Left lung (tissue), 10 donors: ENCODE data around the gene TEX38. TPM values are rescaled to one million over a fixed set of nuclear protein-coding genes. Genes with fewer than 3 reads are reported as not detected.

Experiments used
- ATAC-seq: fragments of 200-7000 bp; cut with Tn5 transposase; one replicate; pipeline ENCODE4 v1.9.1; 2020; ENCODE audit warnings: moderate library complexity
- DNase-seq, 4 donors: peaks; one replicate each; pipeline ENCODE4 v3.0.0-alpha.2; 2013 to 2020
- H3K27ac ChIP-seq, 2 donors: fragments of 200-600 bp; sonication (generic) in 1 of 2; one replicate each; pipeline versions ENCODE4 v1.5.0 to v1.8.0; 2020 to 2021
- H3K27me3 ChIP-seq, 2 donors: fragments of 200-600 bp; sonication (generic) in 1 of 2; one replicate each; pipeline versions ENCODE4 v1.5.0 to v1.8.0; 2020 to 2021
- H3K36me3 ChIP-seq, 2 donors: fragments of 200-600 bp; sonication (generic) in 1 of 2; one replicate each; pipeline versions ENCODE4 v1.5.0 to v1.8.0; 2020 to 2021
- H3K4me1 ChIP-seq, 2 donors: fragments of 200-600 bp; one replicate each; pipeline ENCODE4 v1.8.0; 2021
- H3K4me3 ChIP-seq, 2 donors: fragments of 200-600 bp; sonication (generic) in 1 of 2; one replicate each; pipeline versions ENCODE4 v1.5.0 to v1.8.0; 2020 to 2021; ENCODE audit warnings: mild to moderate bottlenecking in 1 of 2
- H3K9me3 ChIP-seq, 2 donors: fragments of 200-600 bp; sonication (generic) in 1 of 2; one replicate each; pipeline versions ENCODE4 v1.5.0 to v1.8.0; 2020 to 2021
- intact Hi-C, 2 donors: fragments of 100-400 bp; cut with DNase I; formaldehyde crosslinking; loops; one replicate each; pipeline versions ENCODE4 v1.11.2 to v1.14.2; 2022
- polyA plus RNA-seq, 6 donors: library from polyadenylated mRNA; unstranded; fragments of 120-200 nt; gene quantifications; one replicate each; pipeline ENCODE4 v1.2.1, GENCODE V29; 2013; ENCODE audit not compliant: insufficient read length in 6 of 6
- total RNA-seq, 2 donors: library from RNA; stranded (reverse); fragmentation: NEBNext Ultra II Directional; extraction: Animal tissue kit (Norgen Biotek cat#: 25700); gene quantifications; one replicate each; pipeline ENCODE4 v1.2.1, GENCODE V29; 2021
- TF ChIP-seq, protein P1 (sequence below), 2 donors: fragments of 200-600 bp; sonication (generic) in 1 of 2; IDR thresholded peaks; one replicate each; pipeline versions ENCODE4 v1.5.0 to v1.8.0; 2021; ENCODE audit warnings: antibody characterized with exemption in 2 of 2
- donor health status: DM: no; HTN: yes; CAD: no.
- donor health status: DM: no; HTN: no; CAD: no.

TEX38 gene
- total and polyA plus RNA-seq, 8 donors, result 0.31 to 0.64 (median 0.49) TPM; not detected in 2

DNA sequence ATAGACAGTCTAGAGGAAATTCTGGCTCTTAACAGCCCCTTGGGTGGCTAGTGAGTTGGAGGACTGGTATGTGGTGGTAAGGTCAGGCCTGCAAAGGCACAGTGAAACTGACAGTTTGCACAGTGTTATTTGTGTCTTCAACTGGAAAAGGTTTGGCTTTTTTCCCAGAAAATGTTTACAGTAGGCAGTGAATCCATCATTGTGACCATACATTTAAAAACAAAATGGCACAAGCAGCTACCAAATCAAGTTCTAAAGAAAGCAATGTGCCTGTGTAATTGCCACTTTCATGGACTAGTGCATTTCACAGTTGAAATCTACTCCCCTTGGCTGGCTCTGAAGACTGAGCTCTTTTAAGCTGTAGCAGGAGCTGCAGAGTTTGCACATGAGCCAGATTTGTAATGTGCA is 28.3 kb upstream of the TEX38 start:
- TF ChIP-seq, protein P1, sequence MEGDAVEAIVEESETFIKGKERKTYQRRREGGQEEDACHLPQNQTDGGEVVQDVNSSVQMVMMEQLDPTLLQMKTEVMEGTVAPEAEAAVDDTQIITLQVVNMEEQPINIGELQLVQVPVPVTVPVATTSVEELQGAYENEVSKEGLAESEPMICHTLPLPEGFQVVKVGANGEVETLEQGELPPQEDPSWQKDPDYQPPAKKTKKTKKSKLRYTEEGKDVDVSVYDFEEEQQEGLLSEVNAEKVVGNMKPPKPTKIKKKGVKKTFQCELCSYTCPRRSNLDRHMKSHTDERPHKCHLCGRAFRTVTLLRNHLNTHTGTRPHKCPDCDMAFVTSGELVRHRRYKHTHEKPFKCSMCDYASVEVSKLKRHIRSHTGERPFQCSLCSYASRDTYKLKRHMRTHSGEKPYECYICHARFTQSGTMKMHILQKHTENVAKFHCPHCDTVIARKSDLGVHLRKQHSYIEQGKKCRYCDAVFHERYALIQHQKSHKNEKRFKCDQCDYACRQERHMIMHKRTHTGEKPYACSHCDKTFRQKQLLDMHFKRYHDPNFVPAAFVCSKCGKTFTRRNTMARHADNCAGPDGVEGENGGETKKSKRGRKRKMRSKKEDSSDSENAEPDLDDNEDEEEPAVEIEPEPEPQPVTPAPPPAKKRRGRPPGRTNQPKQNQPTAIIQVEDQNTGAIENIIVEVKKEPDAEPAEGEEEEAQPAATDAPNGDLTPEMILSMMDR (IDR thresholded peaks at IDR 0.05), result no peak
- intact Hi-C loops, result no loop called here
- Histone ChIP-seq H3K27ac (no peak overlapping the region), H3K27me3 (no peaks in the 10 kb centered on the region), H3K36me3 (peaks cover 0 to 28% of the 10 kb centered on the region in 2 donors), H3K9me3 (no peaks in the 10 kb centered on the region), H3K4me1 (no peaks in the 10 kb centered on the region), H3K4me3 (no peak overlapping the region)
- DNase-seq, result peak in 2 of 4 donors; percentile 24 to 33
- no peak for ATAC-seq

DNA sequence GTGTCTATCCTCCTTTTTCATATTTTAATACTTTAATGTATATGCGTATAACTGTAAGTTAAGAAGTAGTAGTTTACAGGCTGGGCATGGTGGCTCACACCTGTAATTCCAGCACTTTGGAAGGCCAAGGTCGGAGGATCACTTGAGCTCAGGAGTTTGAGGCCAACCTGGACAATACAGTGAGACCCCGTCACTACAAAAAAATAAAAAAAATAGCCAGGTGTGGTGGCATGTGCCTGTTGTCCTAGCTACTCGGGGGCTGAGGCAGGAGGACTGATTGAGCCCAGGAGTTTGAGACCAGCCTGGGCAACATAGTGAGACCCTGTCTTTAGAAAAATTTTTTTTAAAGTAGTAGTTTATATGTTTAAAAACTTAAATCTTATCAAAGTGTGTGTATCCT is 25.8 kb upstream of the TEX38 start:
- Histone ChIP-seq H3K27me3 (no peaks in the 10 kb centered on the region), H3K27ac (no peak overlapping the region), H3K9me3 (peaks cover 0 to 2% of the 10 kb centered on the region in 2 donors), H3K4me3 (no peak overlapping the region), H3K4me1 (no peaks in the 10 kb centered on the region), H3K36me3 (peaks cover 0 to 52% of the 10 kb centered on the region in 2 donors)
- intact Hi-C loops, result no loop called here
- DNase-seq (no peak), ATAC-seq (no peak)
- TF ChIP-seq, protein P1 (IDR thresholded peaks at IDR 0.05), result no peak

DNA sequence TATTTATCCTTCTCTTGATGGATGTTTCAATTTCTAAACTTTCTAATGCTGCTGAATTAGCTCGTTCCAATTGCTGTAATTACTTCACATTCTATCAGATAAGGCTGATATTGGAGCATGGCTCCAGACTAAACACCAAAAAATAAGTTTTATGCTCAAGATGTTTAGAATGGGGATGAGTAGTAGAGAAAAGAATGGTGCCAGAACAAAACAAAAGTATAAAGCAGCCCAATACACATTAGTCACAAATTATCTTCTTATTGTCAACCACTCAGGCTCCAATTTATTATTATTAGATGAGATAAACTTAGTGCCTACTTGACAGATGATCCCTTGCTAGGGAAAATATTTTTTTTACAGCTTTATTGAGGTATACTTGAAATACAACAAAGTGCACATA is 25.3 kb upstream of the TEX38 start:
- H3K9me3 ChIP-seq, result peaks cover 0 to 2% of the 10 kb centered on the region in 2 donors
- no peak for ATAC-seq
- no peak overlapping the region for H3K27ac ChIP-seq
- peaks cover 0 to 52% of the 10 kb centered on the region in 2 donors for H3K36me3 ChIP-seq
- H3K4me3 ChIP-seq, result no peak overlapping the region
- DNase-seq, result no peak
- intact Hi-C loops, result no loop called here
- H3K4me1 ChIP-seq, result no peaks in the 10 kb centered on the region
- TF ChIP-seq, protein P1 (IDR thresholded peaks at IDR 0.05), result no peak
- no peaks in the 10 kb centered on the region for H3K27me3 ChIP-seq

DNA sequence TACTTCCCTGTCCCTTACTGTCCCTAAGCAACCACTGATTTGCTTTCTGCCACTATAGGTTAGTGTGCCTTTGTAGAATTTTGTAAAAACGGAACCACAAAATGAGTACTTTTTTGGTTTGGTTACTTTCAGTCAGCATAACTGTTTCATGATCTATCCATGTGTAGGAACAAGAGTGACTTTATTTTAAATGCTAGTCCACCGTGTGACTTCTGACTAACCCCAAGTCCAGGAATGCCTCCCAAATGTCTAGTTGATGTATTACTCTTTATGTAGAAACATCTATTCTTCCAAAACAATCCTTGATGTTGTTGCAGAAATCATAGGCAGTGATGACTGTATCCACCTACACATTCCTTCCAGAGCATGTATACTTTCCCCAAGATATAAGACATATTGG is 24.8 kb upstream of the TEX38 start:
- no peaks in the 10 kb centered on the region for H3K27me3 ChIP-seq
- H3K9me3 ChIP-seq, result peaks cover 0 to 2% of the 10 kb centered on the region in 2 donors
- no peaks in the 10 kb centered on the region for H3K4me1 ChIP-seq
- intact Hi-C loops, result no loop called here
- no peak overlapping the region for H3K27ac ChIP-seq
- DNase-seq (no peak), ATAC-seq (no peak)
- H3K36me3 ChIP-seq, result peaks cover 0 to 52% of the 10 kb centered on the region in 2 donors
- no peak overlapping the region for H3K4me3 ChIP-seq
- TF ChIP-seq, protein P1 (IDR thresholded peaks at IDR 0.05), result no peak

DNA sequence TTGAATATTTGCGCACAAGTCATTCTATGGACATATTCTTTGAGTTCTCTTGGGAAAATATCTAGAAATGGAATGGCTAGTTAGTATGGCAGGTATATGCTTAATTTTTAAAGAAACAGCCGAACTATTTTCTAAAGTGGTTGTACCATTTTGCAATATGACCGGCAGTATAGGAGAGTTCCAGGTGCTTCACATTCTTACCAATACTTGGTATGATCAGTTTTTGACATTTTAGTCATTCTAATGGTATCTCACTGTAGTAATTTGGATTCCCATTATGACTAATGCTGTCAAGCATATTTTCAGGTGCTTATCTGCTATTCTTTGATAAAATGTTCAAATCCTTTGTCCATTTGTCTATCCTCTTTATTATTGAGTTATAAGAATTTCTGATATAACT is 24.0 kb upstream of the TEX38 start:
- no peaks in the 10 kb centered on the region for H3K4me1 ChIP-seq
- no peak for ATAC-seq
- DNase-seq, result no peak
- intact Hi-C loops, result no loop called here
- H3K36me3 ChIP-seq, result peaks cover 0 to 58% of the 10 kb centered on the region in 2 donors
- no peaks in the 10 kb centered on the region for H3K27me3 ChIP-seq
- H3K9me3 ChIP-seq, result peaks cover 0 to 2% of the 10 kb centered on the region in 2 donors
- TF ChIP-seq, protein P1 (IDR thresholded peaks at IDR 0.05), result no peak
- no peak overlapping the region for H3K4me3 ChIP-seq
- no peak overlapping the region for H3K27ac ChIP-seq
